GM12878 (cell line): ENCODE measurements around the gene KLHDC8A. TPM values are rescaled to one million over a fixed set of nuclear protein-coding genes. Genes with fewer than 3 reads are reported as not detected.

Experiments
- ATAC-seq: fragments of 200-7000 bp; cut with Tn5 transposase; 3 replicates; pipeline ENCODE4 v1.9.1; 2020; ENCODE audit warnings: mild to moderate bottlenecking, moderate library complexity
- BruUV-seq: library from RNA; stranded (reverse); fragments of 400-500 nt; replicated peaks from 2 replicates; lab custom pipeline; 2021; lab: Mats Ljungman, UMichigan
- CTCF ChIA-PET: fragments of 300-600 bp; sonication (Branson Sonifier 250); formaldehyde crosslinking; extraction: SDS; loops from one replicate; lab custom pipeline; 2021; ENCODE audit warnings: inconsistent platforms; lab: Yijun Ruan, JAX
- POLR2A ChIA-PET: fragments of 350-600 bp; formaldehyde crosslinking; extraction: SDS; loops from one replicate; lab custom pipeline; 2021; ENCODE audit warnings: inconsistent platforms; lab: Charles Lee
- RAD21 ChIA-PET: fragments of 300-600 bp; sonication (Branson Sonifier 250); formaldehyde crosslinking; loops from one replicate; lab custom pipeline; 2023; ENCODE audit warnings: antibody characterized with exemption; ENCODE audit not compliant: unreplicated experiment; lab: Charles Lee
- SMC1A ChIA-PET: fragments of 300-600 bp; sonication (Branson Sonifier 250); formaldehyde crosslinking; loops from one replicate; lab custom pipeline; 2023; ENCODE audit not compliant: unreplicated experiment, uncharacterized antibody; lab: Charles Lee
- DNase-seq: peaks from one replicate; pipeline ENCODE4 v3.0.0-alpha.2; 2011; ENCODE audit warnings: low read depth, low spot score
- FAIRE-seq: peaks from 3 replicates; lab custom pipeline; 2011; peaks lifted over from hg19 to GRCh38; lab: Jason Lieb, UNC
- H2AFZ ChIP-seq: 2 replicates; pipeline ENCODE4 v1.6.0; 2011; ENCODE audit warnings: low read depth, low read length, control low read depth; ENCODE audit not compliant: control insufficient read depth
- H3K27ac ChIP-seq: 2 replicates; pipeline ENCODE4 v1.5.1; 2011; ENCODE audit warnings: control low read depth; ENCODE audit not compliant: control insufficient read depth, insufficient read depth
- H3K27me3 ChIP-seq, 2 experiments: replicated peaks in 1 of 2; 2 replicates each; pipeline versions ENCODE4 v1.6.0 to v1.6.1; 2011; ENCODE audit warnings: low read length in 1 of 2; ENCODE audit not compliant: control insufficient read depth in 2 of 2, insufficient read depth in 2 of 2
- H3K36me3 ChIP-seq, 2 experiments: 2 replicates each; pipeline ENCODE4 v1.5.1; 2011; ENCODE audit warnings: low read length in 1 of 2; ENCODE audit not compliant: control insufficient read depth in 2 of 2, insufficient read depth in 2 of 2
- H3K4me1 ChIP-seq: 2 replicates; pipeline ENCODE4 v1.6.1; 2011; ENCODE audit warnings: mild to moderate bottlenecking, low read length, moderate library complexity, mixed read lengths; ENCODE audit not compliant: control insufficient read depth, insufficient read depth
- H3K4me2 ChIP-seq: 2 replicates; pipeline ENCODE4 v1.6.0; 2011; ENCODE audit warnings: control low read depth; ENCODE audit not compliant: control insufficient read depth, insufficient read depth
- H3K4me3 ChIP-seq: fragments of 200-600 bp; sonication (generic); 2 replicates; pipeline ENCODE4 v1.5.1; 2016
- H3K79me2 ChIP-seq: 2 replicates; pipeline ENCODE4 v1.6.0; 2011; ENCODE audit warnings: low read length; ENCODE audit not compliant: control insufficient read depth, insufficient read depth
- H3K9ac ChIP-seq: 2 replicates; pipeline ENCODE4 v1.8.0; 2011; ENCODE audit warnings: low read length, control low read depth, mixed read lengths; ENCODE audit not compliant: control insufficient read depth, insufficient read depth
- H3K9me3 ChIP-seq: replicated peaks from 3 replicates; pipeline ENCODE4 v1.5.1; 2011; ENCODE audit warnings: mild to moderate bottlenecking, low read length; ENCODE audit not compliant: control insufficient read depth, insufficient read depth
- H4K20me1 ChIP-seq: 2 replicates; pipeline ENCODE4 v1.6.0; 2011; ENCODE audit not compliant: control insufficient read depth, insufficient read depth
- BCL11A ChIP-seq: IDR thresholded peaks from 2 replicates; pipeline ENCODE4 v1.6.1; 2011; ENCODE audit warnings: low read depth, low read length
- CBFB ChIP-seq: IDR thresholded peaks from 2 replicates; pipeline ENCODE4 v1.6.1; 2016; ENCODE audit warnings: antibody characterized with exemption, low read depth
- CEBPZ ChIP-seq: fragments of 150-350 bp; IDR thresholded peaks from 2 replicates; pipeline ENCODE4 v1.6.1; 2016; ENCODE audit warnings: low read depth, low read length
- CHD2 ChIP-seq: IDR thresholded peaks from 2 replicates; pipeline ENCODE4 v1.6.1; 2011; ENCODE audit warnings: low read depth, low read length, improper control_type of control experiment, borderline replicate concordance
- ETV6 ChIP-seq, 2 experiments: fragments of 450-650 bp in 1 of 2; IDR thresholded peaks in 1 of 2; conservative IDR thresholded peaks in 1 of 2; 2 replicates each; pipeline ENCODE4 v1.6.1; 2014; ENCODE audit warnings: antibody characterized with exemption in 1 of 2, borderline replicate concordance in 1 of 2, low read depth in 1 of 2, mild to moderate bottlenecking in 1 of 2, moderate library complexity in 1 of 2
- FOXK2 ChIP-seq: fragments of 450-650 bp; IDR thresholded peaks from 2 replicates; pipeline ENCODE4 v1.6.1; 2017; ENCODE audit warnings: mild to moderate bottlenecking, moderate library complexity
- HDAC6 ChIP-seq: fragments of 200-600 bp; sonication (generic); IDR thresholded peaks from one replicate; pipeline ENCODE4 v1.8.0; 2017; ENCODE audit warnings: antibody characterized with exemption; ENCODE audit not compliant: unreplicated experiment
- MTA3 ChIP-seq: IDR thresholded peaks from 2 replicates; pipeline ENCODE4 v1.6.1; 2012; ENCODE audit warnings: low read length, inconsistent platforms, borderline replicate concordance
- MYC ChIP-seq: IDR thresholded peaks from 2 replicates; pipeline ENCODE4 v1.6.1; 2011; ENCODE audit warnings: mild to moderate bottlenecking, low read length, moderate library complexity, inconsistent platforms; ENCODE audit not compliant: insufficient read depth, insufficient replicate concordance, insufficient read length, severe bottlenecking
- NFIC ChIP-seq: IDR thresholded peaks from 2 replicates; pipeline ENCODE4 v1.6.1; 2012; ENCODE audit warnings: low read depth, mild to moderate bottlenecking, inconsistent platforms, low read length, moderate library complexity
- NFXL1 ChIP-seq: fragments of 450-650 bp; IDR thresholded peaks from 2 replicates; pipeline ENCODE4 v1.6.1; 2017; ENCODE audit warnings: antibody characterized with exemption, mild to moderate bottlenecking, borderline replicate concordance
- POLR2AphosphoS2 ChIP-seq: IDR thresholded peaks from 2 replicates; pipeline ENCODE4 v1.6.1; 2011; ENCODE audit warnings: low read depth, mild to moderate bottlenecking, low read length, improper control_type of control experiment, moderate library complexity
- POLR2AphosphoS5 ChIP-seq: IDR thresholded peaks from 2 replicates; pipeline ENCODE4 v1.6.1; 2011; ENCODE audit warnings: mild to moderate bottlenecking, low read length, inconsistent platforms
- RBBP5 ChIP-seq: fragments of 200-600 bp; sonication (generic); conservative IDR thresholded peaks from 2 replicates; pipeline ENCODE4 v1.6.1; 2016
- SKIL ChIP-seq: fragments of 450-650 bp; IDR thresholded peaks from 2 replicates; pipeline ENCODE4 v1.6.1; 2017; ENCODE audit warnings: mild to moderate bottlenecking, low read depth, inconsistent platforms; ENCODE audit not compliant: poor library complexity, severe bottlenecking
- SMAD1 ChIP-seq: fragments of 450-650 bp; IDR thresholded peaks from 2 replicates; pipeline ENCODE4 v1.6.1; 2018; ENCODE audit warnings: mild to moderate bottlenecking, low read depth; ENCODE audit not compliant: partially characterized antibody
- TARDBP ChIP-seq: IDR thresholded peaks from 2 replicates; pipeline ENCODE4 v1.6.1; 2016; ENCODE audit warnings: borderline replicate concordance
- WRNIP1 ChIP-seq: IDR thresholded peaks from 2 replicates; pipeline ENCODE4 v1.6.1; 2011; ENCODE audit warnings: low read depth, low read length, improper control_type of control experiment, borderline replicate concordance
- WGBS: methylation state at CpG from one replicate; pipeline ENCODE4 v1.1.6; 2016; ENCODE audit warnings: low lambda C conversion rate; ENCODE audit not compliant: insufficient replicate concordance, insufficient coverage; ENCODE audit errors: missing lambda C conversion rate; 5-methylcytosine and 5-hydroxymethylcytosine counted together
- in situ Hi-C: fragments of 300-500 bp; cut with MboI; formaldehyde crosslinking; loops from 9 replicates; pipeline ENCODE4 v1.14.3; 2018; ENCODE audit warnings: mixed read lengths
- intact Hi-C: fragments of 100-400 bp; cut with micrococcal nuclease; formaldehyde crosslinking; loops from one replicate; pipeline ENCODE4 v1.14.2; 2022; ENCODE audit not compliant: unreplicated experiment
- polyA plus RNA-seq, 11 experiments: library from polyadenylated mRNA; depleted of rRNA in 4 of 11; unstranded in 6 of 11; stranded (reverse) in 5 of 11; fragments of >200 nt; fragmentation: Nextera tagmentation in 4 of 11; fragmentation: Illumina TruSeq in 1 of 11; extraction: Ambion mirVana in 4 of 11; extraction: Trizol in 1 of 11; gene quantifications; 1 replicate in 1 of 11; 2 replicates in 10 of 11; pipeline versions ENCODE4 v1.2.1 to v1.2.3, GENCODE V29; 2011 to 2016; ENCODE audit warnings: inconsistent platforms in 2 of 11, missing spikeins in 2 of 11, low read depth in 1 of 11
- total RNA-seq, 4 experiments: library from RNA; depleted of rRNA in 3 of 4; stranded (reverse); fragments of >200 nt in 3 of 4; fragmentation: Illumina TruSeq in 1 of 4; extraction: Trizol in 1 of 4; gene quantifications; 2 replicates each; pipeline versions ENCODE4 v1.2.1 to v1.2.3, GENCODE V29; 2013 to 2021
- TF ChIP-seq, protein P1 (sequence below): IDR thresholded peaks from 2 replicates; pipeline ENCODE4 v1.6.1; 2011; ENCODE audit warnings: mild to moderate bottlenecking, low read depth, low read length, moderate library complexity; ENCODE audit not compliant: insufficient replicate concordance

KLHDC8A gene
- total and polyA plus RNA-seq, 10 of the 15 experiments (the other 5 are each of a cell fraction or from before 2014, with no cell fraction given): not detected

- ATAC-seq (no peak), DNase-seq (no peak), FAIRE-seq (no peak)
- H3K9ac ChIP-seq: no peak overlapping the region
- ChIA-PET SMC1A (no interaction called here), POLR2A (no interaction called here), CTCF (interaction anchor here (1.2 to 2.9 kb wide), 3 partner anchors 25 to 124 kb away, joined by 3 to 9 read pairs (median 4); no protein-coding TSS in a partner anchor), RAD21 (no interaction called here)
- H3K9me3 ChIP-seq: no peaks in the 10 kb centered on the region
- no peaks in the 10 kb centered on the region for H3K36me3 ChIP-seq
- intact Hi-C loops: no loop called here
- no peak overlapping the region for H2AFZ ChIP-seq
- H3K79me2 ChIP-seq: no peaks in the 10 kb centered on the region
- H4K20me1 ChIP-seq: no peaks in the 10 kb centered on the region; the same call in 1 of the 2 replicates
- no peak overlapping the region for H3K4me2 ChIP-seq
- no TSS peak for BruUV-seq
- no peaks in the 10 kb centered on the region for H3K4me1 ChIP-seq
- peaks cover 0 to 1% of the 10 kb centered on the region in 2 experiments; a peak in 1 of 4 replicates for H3K27me3 ChIP-seq
- in situ Hi-C loops: no loop called here
- no peak overlapping the region for H3K27ac ChIP-seq
- 34% methylated on average over 4 of the region's 4 CpGs for WGBS
- no peak overlapping the region for H3K4me3 ChIP-seq
- no peak for TF ChIP-seq WRNIP1
- TF ChIP-seq, protein P1, sequence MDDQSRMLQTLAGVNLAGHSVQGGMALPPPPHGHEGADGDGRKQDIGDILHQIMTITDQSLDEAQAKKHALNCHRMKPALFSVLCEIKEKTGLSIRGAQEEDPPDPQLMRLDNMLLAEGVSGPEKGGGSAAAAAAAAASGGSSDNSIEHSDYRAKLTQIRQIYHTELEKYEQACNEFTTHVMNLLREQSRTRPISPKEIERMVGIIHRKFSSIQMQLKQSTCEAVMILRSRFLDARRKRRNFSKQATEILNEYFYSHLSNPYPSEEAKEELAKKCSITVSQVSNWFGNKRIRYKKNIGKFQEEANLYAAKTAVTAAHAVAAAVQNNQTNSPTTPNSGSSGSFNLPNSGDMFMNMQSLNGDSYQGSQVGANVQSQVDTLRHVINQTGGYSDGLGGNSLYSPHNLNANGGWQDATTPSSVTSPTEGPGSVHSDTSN: no peak
- TF ChIP-seq FOXK2: no peak
- no peak for TF ChIP-seq TARDBP
- TF ChIP-seq SMAD1: no peak
- no peak for TF ChIP-seq RBBP5
- no peak for TF ChIP-seq NFIC
- TF ChIP-seq BCL11A: no peak
- TF ChIP-seq NFXL1: no peak
- no peak for TF ChIP-seq CEBPZ
- TF ChIP-seq HDAC6: no peak
- TF ChIP-seq CBFB: no peak
- TF ChIP-seq ETV6 (conservative IDR thresholded peaks at IDR 0.05 in 1 of 2, IDR thresholded peaks at IDR 0.05 in 1 of 2; ENCODE audit: borderline replicate concordance in 1 of 2, low read depth in 1 of 2): no peak
- TF ChIP-seq POLR2AphosphoS2: no peak
- TF ChIP-seq CHD2: no peak
- TF ChIP-seq POLR2AphosphoS5: no peak
- no peak for TF ChIP-seq MYC
- TF ChIP-seq MTA3: no peak
- no peak for TF ChIP-seq SKIL
These were observed 4.2 kb upstream of the KLHDC8A start for GRCh38 chr1:205360891-205361290.
